Lower leg skin (tissue), 4 donors: Measurements from ENCODE around the gene TTYH3. TPM values are rescaled to one million over a fixed set of nuclear protein-coding genes. Genes with fewer than 3 reads are reported as not detected.

Experiments used
- DNase-seq, 2 donors: peaks; one replicate each; pipeline ENCODE4 v3.0.0-alpha.2; 2019; ENCODE audit warnings: low spot score in 2 of 2
- H3K4me3 ChIP-seq: fragments of 200-600 bp; sonication (generic); 2 replicates; pipeline ENCODE4 v1.5.1; 2017; ENCODE audit warnings: mild to moderate bottlenecking, low read depth; ENCODE audit not compliant: poor library complexity, severe bottlenecking
- CTCF ChIP-seq, 3 donors: fragments of 450-650 bp; IDR thresholded peaks; one replicate each; pipeline ENCODE4 v1.5.1; 2016; ENCODE audit warnings: antibody characterized with exemption in 3 of 3, mild to moderate bottlenecking in 3 of 3, moderate library complexity in 2 of 3
- POLR2A ChIP-seq, 2 donors: fragments of 450-650 bp; IDR thresholded peaks; one replicate each; pipeline ENCODE4 v1.6.1; 2016 to 2017; ENCODE audit warnings: antibody characterized with exemption in 2 of 2, mild to moderate bottlenecking in 1 of 2, moderate library complexity in 1 of 2
- WGBS, 2 donors: methylation state at CpG; one replicate each; pipeline ENCODE4 v1.1.5; 2018; 5-methylcytosine and 5-hydroxymethylcytosine counted together
- intact Hi-C: fragments of 100-400 bp; cut with DNase I; formaldehyde crosslinking; loops from one replicate; pipeline ENCODE4 v1.15.0; 2023; ENCODE audit warnings: low total_unique reads
- total RNA-seq, 4 donors: library from RNA; depleted of rRNA; stranded (reverse); fragments of >200 nt; gene quantifications; one replicate each; pipeline ENCODE4 v1.1.0, GENCODE V29; 2016

Gene TTYH3
- total RNA-seq, 4 donors from 2014 or later: 7.9 to 18.0 (median 13.9) TPM

DNA sequence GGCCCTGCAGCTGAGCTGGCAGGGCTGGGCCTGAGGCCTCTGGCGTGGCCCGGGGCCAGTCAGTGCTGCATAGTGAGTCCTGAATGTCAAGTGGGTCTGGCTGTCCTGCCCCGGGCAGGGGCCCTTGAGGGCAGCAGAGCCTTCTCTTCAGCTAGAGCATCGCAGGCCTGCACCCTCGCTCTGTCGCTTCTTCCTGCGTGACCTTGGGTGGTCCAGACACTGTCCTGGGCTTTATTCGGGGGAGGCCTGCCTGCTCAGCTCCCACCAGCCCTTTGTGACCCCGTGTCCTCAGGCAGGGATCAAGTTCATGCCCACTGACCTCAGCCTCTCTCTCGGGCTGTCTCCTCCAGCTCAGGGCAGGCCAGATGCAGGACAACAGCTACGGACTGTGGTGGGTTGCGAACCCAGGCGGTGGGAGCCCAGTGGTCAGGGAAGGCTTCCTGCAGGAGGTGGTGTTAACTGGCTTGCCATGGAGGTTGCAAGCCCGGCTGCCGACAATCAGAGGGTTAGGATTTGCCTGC lies 3.4 kb downstream of the TTYH3 start:
- WGBS, 2 donors: 94 to 95% methylated on average over 13 to 14 of the region's 15 CpGs
- TF ChIP-seq POLR2A (IDR thresholded peaks at IDR 0.05): no peak
- no peak for TF ChIP-seq CTCF (IDR thresholded peaks at IDR 0.05)
- intact Hi-C loops: no loop called here
- no peak overlapping the region for H3K4me3 ChIP-seq
- no peak for DNase-seq

DNA sequence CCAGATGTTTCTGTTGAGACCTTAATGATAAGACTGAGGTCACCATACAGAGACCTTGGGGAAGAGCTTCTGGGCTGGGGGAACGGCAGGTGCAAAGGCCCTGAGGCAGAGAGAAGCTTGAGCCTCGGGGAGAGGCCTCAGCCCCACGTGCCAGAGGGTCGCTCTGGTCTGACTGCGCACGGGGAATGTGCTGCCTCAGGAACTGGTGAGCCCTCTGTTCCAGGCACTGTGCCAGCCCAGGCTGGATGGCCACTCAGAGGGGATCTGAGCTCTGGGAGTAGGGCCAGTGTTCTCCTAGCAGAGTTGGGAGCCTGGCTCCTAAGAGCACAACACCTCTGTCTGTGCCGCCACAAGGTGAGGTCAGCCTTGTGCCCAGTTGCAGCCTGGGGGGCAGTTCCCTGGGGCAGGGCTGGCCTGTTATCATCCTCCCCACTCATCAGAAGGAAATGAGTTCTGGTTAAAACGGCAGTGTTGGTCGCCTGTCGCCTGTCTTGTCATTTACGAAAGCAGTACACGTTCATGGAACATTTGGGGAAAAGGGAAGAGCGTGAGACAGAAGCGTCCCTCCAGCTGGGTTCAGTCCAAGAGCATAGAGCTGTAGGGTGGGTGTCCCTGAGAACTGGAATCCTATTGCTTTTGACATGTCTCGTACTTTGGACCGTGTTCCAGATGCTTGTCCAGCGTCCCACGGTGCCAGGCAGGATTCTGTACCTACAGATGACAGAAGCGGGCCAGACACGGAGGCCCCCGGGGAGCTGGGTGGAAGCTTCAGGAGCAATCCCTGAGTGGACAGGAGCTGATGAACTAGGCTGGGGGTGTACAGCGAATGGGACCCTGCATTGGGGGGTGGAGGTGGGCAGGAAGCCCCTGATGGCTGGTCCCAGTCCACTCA lies 4.3 kb downstream of the TTYH3 start:
- DNase-seq: no peak
- intact Hi-C loops: no loop called here
- TF ChIP-seq CTCF (IDR thresholded peaks at IDR 0.05) (no peak), POLR2A (IDR thresholded peaks at IDR 0.05) (no peak)
- WGBS, 2 donors: 80 to 81% methylated on average over 22 of the region's 22 CpGs
- H3K4me3 ChIP-seq: no peak overlapping the region

DNA sequence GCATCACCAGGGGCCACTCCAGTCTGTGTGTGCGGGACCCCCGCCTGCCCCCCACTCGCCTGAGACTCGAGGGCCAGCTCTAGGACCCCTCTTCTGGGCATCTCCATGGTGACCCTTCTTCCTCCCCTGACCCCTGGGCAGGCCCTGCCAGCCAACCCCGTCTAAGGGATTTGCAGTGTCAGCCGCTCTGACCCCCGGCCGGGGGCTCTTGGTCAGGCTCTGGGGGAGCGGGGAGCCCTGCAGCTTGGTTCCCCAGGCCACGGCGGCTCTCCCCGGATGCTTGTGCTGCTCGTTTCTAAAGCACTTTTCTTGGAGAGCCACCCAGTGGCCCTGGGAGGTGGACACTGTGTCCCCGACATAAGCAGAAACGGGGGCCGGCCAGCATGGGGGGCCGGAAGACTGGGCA lies 5.3 kb downstream of the TTYH3 start:
- no peak overlapping the region for H3K4me3 ChIP-seq
- no peak for TF ChIP-seq CTCF (IDR thresholded peaks at IDR 0.05)
- TF ChIP-seq POLR2A (IDR thresholded peaks at IDR 0.05): no peak
- intact Hi-C loops: no loop called here
- DNase-seq: no peak
- WGBS, 2 donors: 86 to 89% methylated on average over 16 of the region's 17 CpGs

GRCh38 chr7:2637505-2638223 lies 5.9 kb downstream of the TTYH3 start:
- TF ChIP-seq POLR2A (IDR thresholded peaks at IDR 0.05) (no peak), CTCF (IDR thresholded peaks at IDR 0.05) (no peak)
- DNase-seq: peak; percentile 71 to 92
- no peak overlapping the region for H3K4me3 ChIP-seq
- 59 to 64% methylated on average over 8 to 14 of the region's 23 CpGs for WGBS, 2 donors
- intact Hi-C loops: no loop called here

DNA sequence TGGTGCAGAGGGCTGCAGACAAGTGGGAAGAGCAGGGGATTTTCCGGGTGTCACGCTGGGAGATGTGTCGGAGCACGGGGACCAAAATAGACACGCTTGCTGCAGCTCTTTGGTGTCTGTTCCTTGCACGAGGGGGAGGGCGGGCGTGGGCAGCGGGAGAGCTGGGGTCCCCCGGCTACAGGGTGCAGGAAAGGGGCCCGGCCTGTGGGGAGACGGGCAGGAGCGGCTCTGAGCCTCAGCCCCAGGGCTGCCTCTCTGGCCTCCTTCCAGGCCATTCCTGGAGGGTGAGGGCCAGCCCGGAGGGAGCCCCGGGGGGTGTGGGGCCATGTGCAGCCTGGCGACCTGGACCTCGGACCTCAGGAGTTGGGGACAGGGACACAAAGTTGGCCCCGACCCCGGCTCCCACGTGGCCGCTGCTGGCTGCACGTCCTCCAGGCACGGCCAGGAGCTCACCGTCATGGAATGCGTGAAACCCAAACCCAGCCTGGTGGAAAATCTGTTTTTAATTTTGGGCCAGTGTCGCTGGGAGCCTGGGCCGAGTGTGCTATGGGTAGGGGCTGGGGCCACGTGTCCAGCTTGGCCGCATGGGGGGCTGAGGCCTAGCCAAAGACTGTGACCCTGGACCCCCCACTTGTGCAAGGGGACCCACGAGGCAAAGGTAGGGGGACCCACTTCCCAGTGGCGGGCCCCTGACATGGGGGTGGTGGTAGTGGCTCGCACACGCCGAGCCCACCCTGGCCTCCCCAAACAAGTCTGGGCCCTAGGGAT lies 6.6 kb downstream of the TTYH3 start:
- intact Hi-C loops: no loop called here
- TF ChIP-seq POLR2A (IDR thresholded peaks at IDR 0.05): no peak
- no peak for TF ChIP-seq CTCF (IDR thresholded peaks at IDR 0.05)
- 47 to 75% methylated on average over 29 to 33 of the region's 34 CpGs for WGBS, 2 donors
- DNase-seq: no peak
- H3K4me3 ChIP-seq: no peak overlapping the region
